ENCODE data around the gene PRSS12. TPM values are rescaled to one million over a fixed set of nuclear protein-coding genes. Genes with fewer than 3 reads are reported as not detected.

PRSS12 gene
- total RNA-seq, 1 experiment from 2014 or later: 48.7 TPM

DNA sequence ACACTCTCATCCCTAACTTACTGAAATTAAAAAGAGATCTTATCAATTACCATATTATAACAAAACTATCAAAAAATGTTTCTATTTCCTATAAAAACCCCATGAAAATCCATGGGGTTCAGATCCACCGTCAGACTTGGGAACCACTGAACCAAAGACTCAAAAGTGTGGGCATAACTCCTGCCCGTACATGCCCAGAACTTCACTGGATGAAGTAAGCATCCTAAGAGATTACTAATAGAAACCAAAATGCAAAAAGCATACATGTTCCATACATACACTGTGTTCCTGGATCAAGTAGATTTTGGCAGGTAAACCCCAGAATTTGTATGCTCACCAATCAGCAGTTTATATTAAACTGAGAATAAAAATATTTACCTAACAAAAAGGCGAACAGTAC lies 66.1 kb downstream of the PRSS12 start:
- Mint-ChIP-seq H3K36me3 (ENCODE audit: insufficient read depth, unreplicated experiment) (peaks cover 17% of the 10 kb centered on the region), H3K27ac (ENCODE audit: unreplicated experiment) (no peak overlapping the region), H3K4me1 (ENCODE audit: low read depth, unreplicated experiment) (peaks cover 33% of the 10 kb centered on the region), H3K9me3 (ENCODE audit: low read depth, unreplicated experiment) (no peaks in the 10 kb centered on the region), H3K4me3 (ENCODE audit: low read depth, unreplicated experiment) (no peak overlapping the region), H3K27me3 (ENCODE audit: unreplicated experiment) (no peaks in the 10 kb centered on the region)
- intact Hi-C loops (cut with micrococcal nuclease; ENCODE audit: unreplicated experiment): no loop called here
- DNase-seq: no peak
- no TSS peak for BruUV-seq (replicated peaks)
- CTCF ChIA-PET: no interaction called here
- TF ChIP-seq, protein P1, sequence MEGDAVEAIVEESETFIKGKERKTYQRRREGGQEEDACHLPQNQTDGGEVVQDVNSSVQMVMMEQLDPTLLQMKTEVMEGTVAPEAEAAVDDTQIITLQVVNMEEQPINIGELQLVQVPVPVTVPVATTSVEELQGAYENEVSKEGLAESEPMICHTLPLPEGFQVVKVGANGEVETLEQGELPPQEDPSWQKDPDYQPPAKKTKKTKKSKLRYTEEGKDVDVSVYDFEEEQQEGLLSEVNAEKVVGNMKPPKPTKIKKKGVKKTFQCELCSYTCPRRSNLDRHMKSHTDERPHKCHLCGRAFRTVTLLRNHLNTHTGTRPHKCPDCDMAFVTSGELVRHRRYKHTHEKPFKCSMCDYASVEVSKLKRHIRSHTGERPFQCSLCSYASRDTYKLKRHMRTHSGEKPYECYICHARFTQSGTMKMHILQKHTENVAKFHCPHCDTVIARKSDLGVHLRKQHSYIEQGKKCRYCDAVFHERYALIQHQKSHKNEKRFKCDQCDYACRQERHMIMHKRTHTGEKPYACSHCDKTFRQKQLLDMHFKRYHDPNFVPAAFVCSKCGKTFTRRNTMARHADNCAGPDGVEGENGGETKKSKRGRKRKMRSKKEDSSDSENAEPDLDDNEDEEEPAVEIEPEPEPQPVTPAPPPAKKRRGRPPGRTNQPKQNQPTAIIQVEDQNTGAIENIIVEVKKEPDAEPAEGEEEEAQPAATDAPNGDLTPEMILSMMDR (IDR thresholded peaks at IDR 0.05; ENCODE audit: unreplicated experiment): no peak

DNA sequence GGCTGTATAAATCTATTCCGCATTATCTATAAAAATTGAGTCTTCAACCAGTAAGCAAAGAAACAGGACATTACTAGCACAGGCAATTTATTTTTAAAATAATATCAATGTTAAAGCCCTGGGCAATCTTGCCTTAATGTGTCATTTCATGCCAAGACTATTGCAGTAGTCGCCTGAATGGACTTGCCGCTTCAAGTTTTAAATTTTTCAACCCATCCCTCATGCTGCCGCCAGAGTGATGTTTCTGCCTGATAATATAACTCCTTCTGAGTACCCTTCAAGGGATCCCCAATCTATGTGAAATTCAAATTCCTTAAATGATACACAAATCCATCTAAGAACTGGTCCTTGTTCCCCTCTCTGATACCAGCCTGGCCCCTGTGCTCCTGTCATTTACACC lies 66.9 kb downstream of the PRSS12 start:
- no peak for DNase-seq
- Mint-ChIP-seq H3K9me3 (ENCODE audit: low read depth, unreplicated experiment) (no peaks in the 10 kb centered on the region), H3K27me3 (ENCODE audit: unreplicated experiment) (no peaks in the 10 kb centered on the region), H3K4me1 (ENCODE audit: low read depth, unreplicated experiment) (peaks cover 36% of the 10 kb centered on the region), H3K4me3 (ENCODE audit: low read depth, unreplicated experiment) (no peak overlapping the region), H3K36me3 (ENCODE audit: insufficient read depth, unreplicated experiment) (peaks cover 25% of the 10 kb centered on the region), H3K27ac (ENCODE audit: unreplicated experiment) (peak overlapping the region; percentile 38)
- TF ChIP-seq, protein P1 (IDR thresholded peaks at IDR 0.05; ENCODE audit: unreplicated experiment): no peak
- no TSS peak for BruUV-seq (replicated peaks)
- CTCF ChIA-PET: no interaction called here
- intact Hi-C loops (cut with micrococcal nuclease; ENCODE audit: unreplicated experiment): no loop called here

DNA sequence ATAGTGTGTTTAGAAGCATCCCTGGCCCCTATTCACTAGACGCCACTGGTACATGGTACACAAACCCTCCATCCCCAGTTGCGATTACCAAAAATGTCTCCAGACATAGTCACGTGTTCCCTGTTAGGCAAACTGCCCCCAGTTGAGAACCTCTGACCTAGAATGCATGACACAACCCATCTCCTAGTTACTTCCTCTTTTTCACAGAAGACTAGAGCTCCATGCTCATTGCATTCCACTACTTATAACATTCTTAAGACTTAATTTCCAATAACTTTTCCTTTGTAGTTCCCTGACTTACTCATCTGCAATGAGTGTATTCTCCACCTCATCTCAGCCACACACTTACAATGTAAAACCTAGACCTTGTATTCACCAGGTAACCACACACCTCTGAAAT lies 68.6 kb downstream of the PRSS12 start:
- no peak for DNase-seq
- Mint-ChIP-seq H3K27ac (ENCODE audit: unreplicated experiment) (peak overlapping the region; percentile 3), H3K27me3 (ENCODE audit: unreplicated experiment) (no peaks in the 10 kb centered on the region), H3K4me3 (ENCODE audit: low read depth, unreplicated experiment) (no peak overlapping the region), H3K36me3 (ENCODE audit: insufficient read depth, unreplicated experiment) (peaks cover 42% of the 10 kb centered on the region), H3K9me3 (ENCODE audit: low read depth, unreplicated experiment) (no peaks in the 10 kb centered on the region), H3K4me1 (ENCODE audit: low read depth, unreplicated experiment) (peaks cover 36% of the 10 kb centered on the region)
- no TSS peak for BruUV-seq (replicated peaks)
- TF ChIP-seq, protein P1 (IDR thresholded peaks at IDR 0.05; ENCODE audit: unreplicated experiment): no peak
- intact Hi-C loops (cut with micrococcal nuclease; ENCODE audit: unreplicated experiment): loop anchor here (5.0 kb wide), 2 partner anchors 133 to 223 kb away; no protein-coding TSS in a partner anchor
- CTCF ChIA-PET: no interaction called here

DNA sequence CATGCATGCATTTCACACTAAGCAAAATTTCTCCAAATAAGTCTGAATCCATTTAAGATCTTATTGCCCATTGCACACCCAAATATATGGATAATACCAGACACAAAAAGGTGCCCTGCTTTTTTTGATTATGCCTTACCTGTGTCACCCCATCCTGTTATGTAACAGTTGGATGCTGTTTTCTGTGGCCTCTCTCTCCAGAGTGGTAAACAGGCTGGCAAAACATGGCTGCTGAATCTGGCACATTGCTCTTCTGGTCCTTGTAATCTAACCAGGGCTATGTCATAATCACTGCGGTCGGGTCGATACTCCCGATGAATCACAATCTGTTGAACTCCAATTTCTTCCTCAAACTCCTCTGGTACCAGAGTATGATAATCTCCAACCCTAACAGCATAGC lies 70.1 kb downstream of the PRSS12 start:
- CTCF ChIA-PET: interaction anchor here (1.4 kb wide), 1 partner anchor 70 kb away, joined by 9 read pairs; the partner anchor contains the start of gene PRSS12
- peaks cover 57% of the 10 kb centered on the region for H3K36me3 Mint-ChIP-seq (ENCODE audit: insufficient read depth, unreplicated experiment)
- intact Hi-C loops (cut with micrococcal nuclease; ENCODE audit: unreplicated experiment): loop anchor here (5.0 kb wide), 2 partner anchors 135 to 225 kb away; no protein-coding TSS in a partner anchor
- DNase-seq: peak; percentile 67
- TF ChIP-seq, protein P1 (IDR thresholded peaks at IDR 0.05; ENCODE audit: unreplicated experiment): no peak
- peaks cover 36% of the 10 kb centered on the region for H3K4me1 Mint-ChIP-seq (ENCODE audit: low read depth, unreplicated experiment)
- peak overlapping the region; percentile 1 for H3K27ac Mint-ChIP-seq (ENCODE audit: unreplicated experiment)
- no TSS peak for BruUV-seq (replicated peaks)
- H3K9me3 Mint-ChIP-seq (ENCODE audit: low read depth, unreplicated experiment): no peaks in the 10 kb centered on the region
- H3K4me3 Mint-ChIP-seq (ENCODE audit: low read depth, unreplicated experiment): no peak overlapping the region
- no peaks in the 10 kb centered on the region for H3K27me3 Mint-ChIP-seq (ENCODE audit: unreplicated experiment)
